Fibroblast of the aortic adventitia (primary cell): ENCODE data around the gene NOL7. TPM values are rescaled to one million over a fixed set of nuclear protein-coding genes. Genes with fewer than 3 reads are reported as not detected.

ENCODE experiments used
- DNase-seq: peaks from one replicate; pipeline ENCODE4 v3.0.0-alpha.2; 2010; ENCODE audit warnings: low read depth
- H3K4me3 ChIP-seq: 2 replicates; pipeline ENCODE4 v1.5.1; 2011; ENCODE audit warnings: low read depth, mild to moderate bottlenecking, control low read depth, low read length, moderate library complexity
- total RNA-seq: library from RNA; depleted of rRNA; stranded (reverse); fragments of >200 nt; gene quantifications from 2 replicates; pipeline ENCODE4 v1.2.3, GENCODE V29; 2012; ENCODE audit warnings: low replicate concordance
- TF ChIP-seq, protein P1 (sequence below): IDR thresholded peaks from 2 replicates; pipeline ENCODE4 v1.5.1; 2011; ENCODE audit warnings: mild to moderate bottlenecking, low read length, control low read depth, inconsistent platforms; ENCODE audit not compliant: insufficient read depth

The NOL7 gene
- total RNA-seq, 1 donor: 64.6 TPM

DNA sequence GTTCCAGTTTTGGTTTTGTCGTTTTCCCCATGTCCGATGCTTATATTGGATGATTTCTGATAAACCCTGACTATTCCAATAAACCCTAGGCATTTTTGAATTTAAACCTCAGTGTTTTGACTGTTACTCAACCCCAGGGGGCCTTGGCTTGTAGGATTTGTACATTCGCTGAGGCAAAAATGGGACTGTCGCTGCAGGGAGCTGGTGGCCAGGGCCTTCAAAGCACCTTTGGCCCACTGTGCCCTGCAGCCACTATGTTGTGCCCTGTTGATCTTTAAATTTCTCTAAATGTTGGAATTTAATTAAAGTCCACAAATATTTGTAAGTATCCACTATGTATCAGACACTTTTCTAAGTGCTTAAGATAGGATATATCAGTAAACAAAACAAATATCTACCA, 9.5 kb upstream of the NOL7 start:
- no peak overlapping the region for H3K4me3 ChIP-seq
- TF ChIP-seq, protein P1, sequence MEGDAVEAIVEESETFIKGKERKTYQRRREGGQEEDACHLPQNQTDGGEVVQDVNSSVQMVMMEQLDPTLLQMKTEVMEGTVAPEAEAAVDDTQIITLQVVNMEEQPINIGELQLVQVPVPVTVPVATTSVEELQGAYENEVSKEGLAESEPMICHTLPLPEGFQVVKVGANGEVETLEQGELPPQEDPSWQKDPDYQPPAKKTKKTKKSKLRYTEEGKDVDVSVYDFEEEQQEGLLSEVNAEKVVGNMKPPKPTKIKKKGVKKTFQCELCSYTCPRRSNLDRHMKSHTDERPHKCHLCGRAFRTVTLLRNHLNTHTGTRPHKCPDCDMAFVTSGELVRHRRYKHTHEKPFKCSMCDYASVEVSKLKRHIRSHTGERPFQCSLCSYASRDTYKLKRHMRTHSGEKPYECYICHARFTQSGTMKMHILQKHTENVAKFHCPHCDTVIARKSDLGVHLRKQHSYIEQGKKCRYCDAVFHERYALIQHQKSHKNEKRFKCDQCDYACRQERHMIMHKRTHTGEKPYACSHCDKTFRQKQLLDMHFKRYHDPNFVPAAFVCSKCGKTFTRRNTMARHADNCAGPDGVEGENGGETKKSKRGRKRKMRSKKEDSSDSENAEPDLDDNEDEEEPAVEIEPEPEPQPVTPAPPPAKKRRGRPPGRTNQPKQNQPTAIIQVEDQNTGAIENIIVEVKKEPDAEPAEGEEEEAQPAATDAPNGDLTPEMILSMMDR: no peak
- no peak for DNase-seq

DNA sequence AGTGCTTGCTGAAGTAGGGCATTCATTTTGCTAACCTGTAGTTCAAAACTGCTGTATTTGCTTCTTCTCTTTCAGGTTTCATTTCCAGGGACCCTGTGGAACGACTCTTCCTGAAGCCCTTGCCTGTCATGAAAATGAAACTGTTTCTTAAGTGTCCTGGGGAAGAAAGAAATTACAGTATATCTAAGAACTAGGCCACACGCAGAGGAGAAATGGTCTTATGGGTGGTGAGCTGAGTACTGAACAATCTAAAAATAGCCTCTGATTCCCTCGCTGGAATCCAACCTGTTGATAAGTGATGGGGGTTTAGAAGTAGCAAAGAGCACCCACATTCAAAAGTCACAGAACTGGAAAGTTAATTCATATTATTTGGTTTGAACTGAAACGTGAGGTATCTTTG, 3.4 kb upstream of the NOL7 start:
- TF ChIP-seq, protein P1: no peak
- no peak overlapping the region for H3K4me3 ChIP-seq
- DNase-seq: no peak

DNA sequence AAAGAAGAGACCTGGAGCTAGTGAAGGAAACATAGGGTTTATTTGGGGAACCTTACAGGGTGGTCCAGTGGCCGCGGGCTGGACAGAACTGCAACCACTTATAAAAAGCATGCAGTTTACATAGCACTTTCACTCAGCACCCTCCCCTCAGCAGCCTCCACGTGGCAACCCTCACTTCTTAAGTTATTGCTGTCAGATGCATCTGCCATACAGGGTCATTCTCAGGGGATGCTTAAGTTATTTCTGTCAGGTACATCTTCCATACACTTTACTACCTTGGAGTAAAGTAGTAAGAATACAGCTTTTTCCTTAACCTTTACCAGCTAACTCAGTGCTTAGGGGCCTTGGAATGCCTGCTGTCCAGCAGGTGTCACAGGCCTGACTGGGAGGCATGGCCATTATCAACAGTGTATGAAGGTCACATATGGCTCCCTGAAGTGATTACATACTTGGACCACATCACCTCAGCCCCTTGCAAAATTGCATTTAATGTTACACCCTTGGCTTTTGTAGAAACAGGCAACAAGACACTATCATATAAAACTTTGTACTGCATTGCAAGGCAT, 2.0 kb upstream of the NOL7 start:
- DNase-seq: no peak
- TF ChIP-seq, protein P1: no peak
- H3K4me3 ChIP-seq: no peak overlapping the region

DNA sequence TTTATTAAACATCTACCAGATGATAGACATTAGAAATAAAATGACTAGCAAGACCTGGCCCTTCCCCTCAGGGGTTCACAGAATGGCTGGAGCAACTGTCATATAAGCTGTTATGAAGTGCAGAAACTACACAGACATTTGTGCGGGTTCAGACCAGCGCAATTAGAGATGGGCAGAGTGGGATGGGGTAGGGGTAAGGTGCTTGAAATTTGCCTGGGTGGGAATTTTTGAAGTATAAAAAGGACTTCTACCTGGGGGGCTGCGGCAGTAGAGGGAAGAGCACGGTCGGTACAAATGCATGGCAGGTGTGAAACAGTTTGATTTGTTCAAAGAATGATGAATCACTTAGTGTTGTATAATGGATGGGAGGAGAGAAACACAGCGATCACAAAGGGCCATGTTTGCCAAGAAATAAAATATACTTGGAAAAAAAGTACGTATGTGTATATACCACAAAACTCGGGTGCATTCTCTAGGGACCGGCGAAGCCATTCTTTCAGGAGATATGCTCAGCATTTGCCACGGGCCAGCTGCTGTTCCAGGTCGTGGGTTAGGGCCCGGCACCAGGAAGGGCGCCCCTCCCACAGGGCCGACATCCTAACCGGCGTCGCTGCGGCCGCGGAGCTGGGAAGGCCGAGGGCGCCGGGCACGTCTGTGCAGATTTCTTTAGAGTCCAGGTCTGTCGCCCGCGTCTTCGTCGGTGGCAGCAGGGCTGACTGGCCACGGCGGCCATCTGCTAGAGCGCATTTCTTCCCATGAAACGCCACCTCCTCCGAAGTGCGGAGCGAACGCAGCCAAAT, 809 bp upstream of the NOL7 start:
- peak; percentile 62 for DNase-seq
- H3K4me3 ChIP-seq: peak overlapping the region; percentile 90
- TF ChIP-seq, protein P1: no peak

DNA sequence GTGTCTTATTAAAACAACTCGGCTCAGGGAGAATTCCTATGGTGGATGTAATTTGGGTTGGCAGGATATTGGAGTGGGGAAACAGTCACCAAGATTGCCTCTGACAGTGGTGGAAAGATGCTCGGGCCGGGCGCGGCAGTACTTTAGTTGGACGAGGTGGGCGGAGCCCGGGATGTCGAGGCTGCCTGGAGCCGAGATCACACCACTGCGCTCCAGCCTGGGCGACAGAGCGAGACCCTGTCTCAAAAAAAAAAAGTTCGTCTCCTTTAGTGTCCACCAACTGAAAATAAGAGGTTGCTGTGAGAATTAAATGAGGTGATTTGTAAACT, 621 bp downstream of the NOL7 start:
- TF ChIP-seq, protein P1: no peak
- peak; percentile 49 for DNase-seq
- H3K4me3 ChIP-seq: peak overlapping the region; percentile 90

DNA sequence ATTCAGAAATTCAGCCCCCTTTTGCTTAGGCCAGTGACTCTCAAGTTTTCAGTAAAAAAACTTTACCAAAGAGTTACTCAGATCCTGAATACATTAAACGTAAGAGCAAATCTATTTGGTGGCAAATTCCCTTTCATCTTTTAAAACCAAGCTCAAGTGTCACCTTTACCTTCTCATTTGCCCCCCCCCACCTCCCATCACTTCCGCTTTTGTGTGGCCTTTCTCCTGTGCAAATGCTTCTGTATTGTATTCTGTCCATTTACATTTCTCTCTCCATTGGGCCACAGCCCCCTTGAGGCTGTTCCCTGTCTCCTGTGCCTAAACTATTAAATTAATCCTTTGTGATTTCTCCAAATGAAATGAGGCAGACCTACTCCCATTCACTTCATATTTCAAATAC, 1.9 kb downstream of the NOL7 start:
- no peak for DNase-seq
- no peak overlapping the region for H3K4me3 ChIP-seq
- TF ChIP-seq, protein P1: no peak
